B cell (primary cell): ENCODE measurements around the gene AKAP6. TPM values are rescaled to one million over a fixed set of nuclear protein-coding genes. Genes with fewer than 3 reads are reported as not detected.

Source experiments
- ATAC-seq: fragments of 200-7000 bp; cut with Tn5 transposase; one replicate; pipeline ENCODE4 v1.10.0; 2021; ENCODE audit warnings: low read depth, mild to moderate bottlenecking, moderate number of reproducible peaks, moderate library complexity
- CTCF ChIA-PET: fragments of 350-600 bp; sonication (Branson Sonifier 250); formaldehyde crosslinking; loops from one replicate; lab custom pipeline; 2021; ENCODE audit warnings: antibody characterized with exemption, inconsistent platforms; lab: Charles Lee
- POLR2A ChIA-PET: fragments of 350-600 bp; sonication (Branson Sonifier 250); formaldehyde crosslinking; loops from one replicate; lab custom pipeline; 2021; ENCODE audit warnings: antibody characterized with exemption; lab: Charles Lee
- DNase-seq: peaks from one replicate; pipeline ENCODE4 v3.0.0; 2013
- H2AFZ ChIP-seq: 2 replicates; pipeline ENCODE4 v1.6.1; 2012; ENCODE audit warnings: mild to moderate bottlenecking, low read depth, low read length; ENCODE audit not compliant: insufficient read depth, poor library complexity, severe bottlenecking
- H3K27ac ChIP-seq, 2 donors: 1 replicate in 1 of 2; 2 replicates in 1 of 2; pipeline ENCODE4 v1.5.1; 2012 to 2013; ENCODE audit warnings: low read length in 2 of 2, mild to moderate bottlenecking in 2 of 2, moderate library complexity in 1 of 2
- H3K27me3 ChIP-seq, 4 experiments: fragments of 200-600 bp in 1 of 4; sonication (generic) in 1 of 4; replicated peaks in 1 of 4; 1 replicate in 2 of 4; 2 replicates in 2 of 4; pipeline versions ENCODE4 v1.6.1 to v1.7.0; 2013 to 2016; ENCODE audit warnings: low read length in 3 of 4, mild to moderate bottlenecking in 2 of 4, mixed read lengths in 1 of 4, moderate library complexity in 1 of 4; ENCODE audit not compliant: insufficient read depth in 4 of 4, control insufficient read depth in 3 of 4; ENCODE audit errors: control extremely low read depth in 1 of 4
- H3K36me3 ChIP-seq, 2 experiments: replicated peaks in 1 of 2; 1 replicate in 1 of 2; 2 replicates in 1 of 2; pipeline versions ENCODE4 v1.6.1 to v1.7.1; 2013; ENCODE audit warnings: low read length in 1 of 2; ENCODE audit not compliant: insufficient read depth in 2 of 2, control insufficient read depth in 1 of 2; ENCODE audit errors: control extremely low read depth in 1 of 2, extremely low read depth in 1 of 2
- H3K4me1 ChIP-seq, 2 donors: fragments of 200-600 bp in 1 of 2; sonication (generic) in 1 of 2; 1 replicate in 1 of 2; 2 replicates in 1 of 2; pipeline versions ENCODE4 v1.5.1 to v1.6.1; 2013 to 2017; ENCODE audit warnings: low read length in 2 of 2; ENCODE audit not compliant: control insufficient read depth in 2 of 2, insufficient read depth in 2 of 2
- H3K4me2 ChIP-seq: replicated peaks from 2 replicates; pipeline ENCODE3; 2012; ENCODE audit warnings: mild to moderate bottlenecking, low read depth, low read length; ENCODE audit not compliant: poor library complexity, severe bottlenecking
- H3K4me3 ChIP-seq, 5 experiments: fragments of 200-600 bp in 1 of 5; sonication (generic) in 1 of 5; 1 replicate in 3 of 5; 2 replicates in 2 of 5; pipeline versions ENCODE4 v1.5.1 to v1.7.0; 2011 to 2016; ENCODE audit warnings: low read length in 4 of 5, mild to moderate bottlenecking in 4 of 5, low read depth in 2 of 5, control low read depth in 1 of 5, moderate library complexity in 1 of 5; ENCODE audit not compliant: insufficient read depth in 1 of 5; ENCODE audit errors: control extremely low read depth in 1 of 5, extremely low read depth in 1 of 5
- H3K79me2 ChIP-seq: fragments of 200-600 bp; sonication (generic); one replicate; pipeline ENCODE4 v1.6.0; 2016; ENCODE audit warnings: low read length; ENCODE audit not compliant: control insufficient read depth, insufficient read depth
- H3K9ac ChIP-seq: fragments of 200-600 bp; sonication (generic); 2 replicates; pipeline ENCODE4 v1.6.1; 2017; ENCODE audit warnings: mild to moderate bottlenecking, low read length, moderate library complexity
- H3K9me3 ChIP-seq, 3 donors: one replicate each; pipeline versions ENCODE4 v1.6.1 to v1.7.1; 2013; ENCODE audit warnings: low read length in 2 of 3; ENCODE audit not compliant: control insufficient read depth in 2 of 3, insufficient read depth in 1 of 3; ENCODE audit errors: control extremely low read depth in 1 of 3
- H4K20me1 ChIP-seq: 2 replicates; pipeline ENCODE4 v1.6.0; 2012; ENCODE audit warnings: mild to moderate bottlenecking, low read length; ENCODE audit not compliant: insufficient read depth, control insufficient read depth, poor library complexity, severe bottlenecking
- H3K27ac Mint-ChIP-seq: one replicate; pipeline ENCODE4 v1.8.0; 2021; ENCODE audit warnings: mixed read lengths
- H3K27me3 Mint-ChIP-seq: one replicate; pipeline ENCODE4 v1.8.0; 2021; ENCODE audit warnings: mixed read lengths
- H3K4me1 Mint-ChIP-seq: one replicate; pipeline ENCODE4 v1.8.0; 2021; ENCODE audit warnings: mixed read lengths
- H3K4me3 Mint-ChIP-seq: one replicate; pipeline ENCODE4 v1.8.0; 2021; ENCODE audit warnings: mixed read lengths
- H3K9me3 Mint-ChIP-seq: one replicate; pipeline ENCODE4 v1.8.0; 2022; ENCODE audit warnings: mixed read lengths; ENCODE audit not compliant: insufficient read depth
- EZH2 ChIP-seq: IDR thresholded peaks from 2 replicates; pipeline ENCODE4 v1.6.1; 2012; ENCODE audit warnings: borderline replicate concordance, low read depth, mild to moderate bottlenecking, moderate library complexity, low read length; ENCODE audit not compliant: insufficient read depth, poor library complexity, severe bottlenecking
- WGBS: methylation state at CpG from one replicate; pipeline ENCODE4 v1.1.5; 2013; ENCODE audit warnings: missing lambda C conversion rate; ENCODE audit not compliant: insufficient coverage; 5-methylcytosine and 5-hydroxymethylcytosine counted together
- intact Hi-C: fragments of 100-400 bp; cut with micrococcal nuclease; formaldehyde crosslinking; loops from one replicate; pipeline ENCODE4 v1.10.0; 2022
- polyA plus RNA-seq: library from polyadenylated mRNA; depleted of rRNA; stranded (reverse); fragments of >200 nt; gene quantifications from 2 replicates; pipeline ENCODE4 v1.2.3, GENCODE V29; 2012
- total RNA-seq, 2 donors: library from RNA; stranded (reverse); fragments of 120-200 nt in 1 of 2; gene quantifications; 1 replicate in 1 of 2; 2 replicates in 1 of 2; pipeline versions ENCODE4 v1.2.3 to v1.2.4, GENCODE V29; 2013 to 2022
- TF ChIP-seq, protein P1 (sequence below): fragments of 200-600 bp; IDR thresholded peaks from one replicate; pipeline ENCODE4 v1.8.0; 2022; ENCODE audit warnings: antibody characterized with exemption, mild to moderate bottlenecking

The AKAP6 gene
- total and polyA plus RNA-seq, 2 donors (not counting 1 experiment from before 2014, with no cell fraction given) = 1.4 to 2.8 TPM

DNA sequence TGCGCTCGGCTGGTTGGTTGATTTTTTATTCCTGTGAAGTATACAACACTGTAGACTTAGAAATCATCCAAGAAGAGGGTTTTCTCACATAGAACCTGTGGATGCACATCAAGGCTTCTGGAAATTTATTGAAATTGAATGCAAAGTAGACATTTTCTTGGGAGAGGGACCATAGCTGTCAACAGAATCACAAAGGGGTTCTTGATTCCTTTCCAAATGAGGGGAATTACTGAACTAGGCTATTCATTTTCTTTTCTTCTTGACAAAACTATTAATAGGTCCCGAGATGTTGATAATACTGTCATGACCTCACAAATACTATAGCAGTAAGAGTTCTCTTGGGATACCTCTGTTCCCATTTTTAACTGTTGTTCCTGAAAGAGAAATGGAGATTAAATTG is 73.9 kb downstream of the AKAP6 start:
- H3K9me3 ChIP-seq = no peaks in the 10 kb centered on the region
- WGBS = no CpG with 5 or more reads among the region's 3 CpGs
- Mint-ChIP-seq H3K9me3 (no peaks in the 10 kb centered on the region), H3K27me3 (peaks cover 3% of the 10 kb centered on the region), H3K4me3 (no peak overlapping the region), H3K27ac (no peak overlapping the region), H3K4me1 (no peaks in the 10 kb centered on the region)
- H3K36me3 ChIP-seq = no peaks in the 10 kb centered on the region
- CTCF ChIA-PET = no interaction called here
- H3K27ac ChIP-seq = no peak overlapping the region
- intact Hi-C loops = no loop called here
- no peaks in the 10 kb centered on the region for H3K27me3 ChIP-seq
- H3K4me3 ChIP-seq = no peak overlapping the region
- DNase-seq = no peak
- H2AFZ ChIP-seq = no peak overlapping the region
- no peaks in the 10 kb centered on the region for H3K4me1 ChIP-seq
- POLR2A ChIA-PET = no interaction called here
- H3K4me2 ChIP-seq = no peak overlapping the region
- no peak for ATAC-seq
- no peak overlapping the region for H3K9ac ChIP-seq
- H4K20me1 ChIP-seq = no peaks in the 10 kb centered on the region
- TF ChIP-seq, protein P1, sequence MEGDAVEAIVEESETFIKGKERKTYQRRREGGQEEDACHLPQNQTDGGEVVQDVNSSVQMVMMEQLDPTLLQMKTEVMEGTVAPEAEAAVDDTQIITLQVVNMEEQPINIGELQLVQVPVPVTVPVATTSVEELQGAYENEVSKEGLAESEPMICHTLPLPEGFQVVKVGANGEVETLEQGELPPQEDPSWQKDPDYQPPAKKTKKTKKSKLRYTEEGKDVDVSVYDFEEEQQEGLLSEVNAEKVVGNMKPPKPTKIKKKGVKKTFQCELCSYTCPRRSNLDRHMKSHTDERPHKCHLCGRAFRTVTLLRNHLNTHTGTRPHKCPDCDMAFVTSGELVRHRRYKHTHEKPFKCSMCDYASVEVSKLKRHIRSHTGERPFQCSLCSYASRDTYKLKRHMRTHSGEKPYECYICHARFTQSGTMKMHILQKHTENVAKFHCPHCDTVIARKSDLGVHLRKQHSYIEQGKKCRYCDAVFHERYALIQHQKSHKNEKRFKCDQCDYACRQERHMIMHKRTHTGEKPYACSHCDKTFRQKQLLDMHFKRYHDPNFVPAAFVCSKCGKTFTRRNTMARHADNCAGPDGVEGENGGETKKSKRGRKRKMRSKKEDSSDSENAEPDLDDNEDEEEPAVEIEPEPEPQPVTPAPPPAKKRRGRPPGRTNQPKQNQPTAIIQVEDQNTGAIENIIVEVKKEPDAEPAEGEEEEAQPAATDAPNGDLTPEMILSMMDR = no peak
- TF ChIP-seq EZH2 = no peak
- no peaks in the 10 kb centered on the region for H3K79me2 ChIP-seq

DNA sequence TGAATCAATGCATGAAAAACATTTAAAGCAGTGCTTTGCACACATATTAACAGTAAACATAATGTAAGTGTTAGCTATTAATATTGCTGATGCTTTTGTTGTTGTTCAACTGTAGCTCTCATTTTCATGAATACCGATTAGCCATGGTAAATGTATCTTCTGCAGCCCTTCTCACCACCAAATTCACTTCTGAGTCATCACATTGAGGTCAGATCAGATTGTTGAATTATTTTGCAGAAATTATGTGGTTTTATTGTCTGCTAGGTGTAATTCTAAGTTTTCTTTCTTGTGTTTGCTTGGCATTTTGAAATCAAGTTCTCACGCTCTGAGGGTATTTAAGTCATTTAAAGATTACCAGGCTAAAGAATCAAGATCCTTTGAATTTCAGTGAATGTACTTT is 74.6 kb downstream of the AKAP6 start:
- Histone ChIP-seq H3K4me3 (no peak overlapping the region), H3K36me3 (no peaks in the 10 kb centered on the region), H3K9ac (no peak overlapping the region), H3K9me3 (no peaks in the 10 kb centered on the region), H2AFZ (no peak overlapping the region), H3K79me2 (no peaks in the 10 kb centered on the region), H4K20me1 (no peaks in the 10 kb centered on the region), H3K27me3 (no peaks in the 10 kb centered on the region), H3K4me2 (no peak overlapping the region), H3K4me1 (no peaks in the 10 kb centered on the region), H3K27ac (no peak overlapping the region)
- no CpG with 5 or more reads among the region's 2 CpGs for WGBS
- TF ChIP-seq EZH2 = no peak
- TF ChIP-seq, protein P1 = no peak
- ATAC-seq (no peak), DNase-seq (no peak)
- intact Hi-C loops = no loop called here
- ChIA-PET CTCF (no interaction called here), POLR2A (no interaction called here)
- H3K4me3 Mint-ChIP-seq = no peak overlapping the region
- H3K27ac Mint-ChIP-seq = no peak overlapping the region
- peaks cover 3% of the 10 kb centered on the region for H3K27me3 Mint-ChIP-seq
- no peaks in the 10 kb centered on the region for H3K4me1 Mint-ChIP-seq
- no peaks in the 10 kb centered on the region for H3K9me3 Mint-ChIP-seq
